ENCODE results near the gene VTA1. TPM values are rescaled to one million over a fixed set of nuclear protein-coding genes. Genes with fewer than 3 reads are reported as not detected.

Gene VTA1
- total and polyA plus RNA-seq, 2 of the 4 experiments (the other 2 are of a cell fraction), result 60.9 to 120 TPM

GRCh38 chr6:142200846-142201628 lies 54.0 kb downstream of the VTA1 start:
- Histone ChIP-seq H3K4me1 (ENCODE audit: control insufficient read depth, insufficient read depth, low read length) (no peaks in the 10 kb centered on the region), H3K79me1 (ENCODE audit: low read depth in 1 of 2, low read length in 2 of 2) (peaks cover 10 to 11% of the 10 kb centered on the region in 2 experiments), H3K23ac (ENCODE audit: low read depth, low read length) (no peak overlapping the region), H4K20me1 (ENCODE audit: insufficient read depth, low read length) (0 out of 2 replicates have a peak, but pooled peaks cover 2% of the 10 kb centered on the region), H4K5ac (ENCODE audit: low read depth, low read length) (no peak overlapping the region), H2BK120ac (ENCODE audit: low read depth, low read length) (no peak overlapping the region), H3K27ac (ENCODE audit: insufficient read depth, low read length) (no peak overlapping the region), H3K4ac (ENCODE audit: low read depth, low read length) (no peak overlapping the region), H3K27me3 (ENCODE audit: control insufficient read depth, insufficient read depth, low read length) (no peaks in the 10 kb centered on the region), H2AK9ac (replicated peaks; ENCODE audit: low read depth, low read length, poor library complexity) (no peak overlapping the region), H3K36me3 (ENCODE audit: control insufficient read depth, insufficient read depth, low read length) (peaks cover 6% of the 10 kb centered on the region; the same call in 1 of the 2 replicates), H2BK20ac (ENCODE audit: low read depth, low read length) (no peak overlapping the region), H3K9me3 (ENCODE audit: control insufficient read depth, insufficient read depth, low read length) (no peaks in the 10 kb centered on the region), H4K8ac (ENCODE audit: low read depth in 2 of 2, low read length in 2 of 2) (no peak overlapping the region), H2AFZ (replicated peaks; ENCODE audit: low read length, poor library complexity) (no peak overlapping the region), H3K4me3 (ENCODE audit: insufficient read depth, low read depth, low read length) (no peak overlapping the region), H2BK5ac (ENCODE audit: low read depth, low read length, poor library complexity, severe bottlenecking) (no peak overlapping the region), H2BK15ac (ENCODE audit: low read depth, low read length) (no peak overlapping the region), H3K18ac (ENCODE audit: low read depth, low read length) (no peak overlapping the region), H2AK5ac (ENCODE audit: low read depth, low read length) (no peak overlapping the region), H3K9ac (ENCODE audit: low read depth, low read length) (no peak overlapping the region), H3K56ac (ENCODE audit: extremely low read depth, insufficient read depth, low read length) (no peak overlapping the region), H3K14ac (replicated peaks; ENCODE audit: low read depth, low read length) (no peak overlapping the region), H3K4me2 (ENCODE audit: low read depth, low read length) (no peak overlapping the region), H4K91ac (ENCODE audit: insufficient read depth, low read depth, low read length) (no peak overlapping the region), H3K9me1 (ENCODE audit: insufficient read depth, low read length) (no peaks in the 10 kb centered on the region)
- ChIA-PET POLR2A (ENCODE audit: unreplicated experiment) (no interaction called here), CTCF (no interaction called here)
- intact Hi-C loops (cut with micrococcal nuclease), result loop anchor here (5.0 kb wide), 1 partner anchor 34 kb away; no protein-coding TSS in a partner anchor
- whole genome bisulfite sequencing, 2 experiments (ENCODE audit: extremely low coverage in 2 of 2, insufficient read length in 1 of 2), result no CpG with 5 or more reads among the region's 3 CpGs
- dilution Hi-C loops (cut with HindIII; ENCODE audit: low sequenced_read_pairs, unreplicated experiment), result no loop called here
- no TSS peak for BruUV-seq (replicated peaks)
- DNase-seq, result no peak
- no peak for TF ChIP-seq USF2 (IDR thresholded peaks at IDR 0.05; ENCODE audit: low read depth, low read length)
- no peak for TF ChIP-seq NFE2L2 (IDR thresholded peaks at IDR 0.05; ENCODE audit: low read depth, low read length)
- TF ChIP-seq POLR2A (IDR thresholded peaks at IDR 0.05; ENCODE audit: low read depth, low read length), result no peak
- no peak for TF ChIP-seq ELK1 (IDR thresholded peaks at IDR 0.05; ENCODE audit: borderline replicate concordance, low read depth, low read length)
- no peak for TF ChIP-seq RFX5 (IDR thresholded peaks at IDR 0.05; ENCODE audit: low read depth, low read length)
- in situ Hi-C loops (cut with MboI; ENCODE audit: low sequenced_read_pairs), result loop anchor here (10.0 kb wide), 1 partner anchor 56 kb away; the partner anchor contains the start of genes NMBR and VTA1
- ATAC-seq (ENCODE audit: low read depth), result no peak

All from IMR-90 (cell line).